PFSK-1 (cell line): ENCODE data around the gene C14orf39.

Source experiments
- REST ChIP-seq, 2 experiments: IDR thresholded peaks; 2 replicates each; pipeline versions ENCODE4 v1.6.1 to v1.8.0; 2011 to 2012; ENCODE audit warnings: low read depth in 2 of 2, low read length in 2 of 2, control low read depth in 1 of 2, inconsistent platforms in 1 of 2, mild to moderate bottlenecking in 1 of 2, moderate library complexity in 1 of 2; ENCODE audit not compliant: insufficient read depth in 1 of 2
- TAF1 ChIP-seq: IDR thresholded peaks from 2 replicates; pipeline ENCODE4 v1.6.1; 2012; ENCODE audit warnings: low read length, control low read depth, borderline replicate concordance; ENCODE audit not compliant: insufficient read depth

GRCh38 chr14:60482743-60483142 lies 3.1 kb downstream of the C14orf39 start:
- TF ChIP-seq TAF1 (no peak), REST (IDR thresholded peaks at IDR 0.05; ENCODE audit: insufficient read depth in 1 of 2, low read depth in 2 of 2, low read length in 2 of 2) (no peak)
